Stomach (tissue), 4 donors: ENCODE results near the gene TRIM26.

Source experiments
- CTCF ChIP-seq, 7 experiments: fragments of 450-650 bp in 4 of 7; fragments of 200-600 bp in 3 of 7; sonication (generic) in 3 of 7; IDR thresholded peaks; one replicate each; pipeline ENCODE4 v1.5.1; 2016 to 2019; ENCODE audit warnings: antibody characterized with exemption in 7 of 7, control low read depth in 2 of 7, mild to moderate bottlenecking in 1 of 7
- EP300 ChIP-seq: sonication (generic); formaldehyde crosslinking; IDR thresholded peaks from one replicate; pipeline ENCODE4 v1.6.1; 2017; ENCODE audit warnings: antibody characterized with exemption
- POLR2A ChIP-seq, 4 donors: fragments of 450-650 bp; IDR thresholded peaks; one replicate each; pipeline ENCODE4 v1.6.1; 2016; ENCODE audit warnings: antibody characterized with exemption in 4 of 4, control low read depth in 2 of 4, mild to moderate bottlenecking in 1 of 4, moderate library complexity in 1 of 4
- POLR2AphosphoS5 ChIP-seq, 3 donors: sonication (generic); formaldehyde crosslinking; IDR thresholded peaks; one replicate each; pipeline ENCODE4 v1.6.1; 2016; ENCODE audit warnings: antibody characterized with exemption in 3 of 3

- TF ChIP-seq CTCF (IDR thresholded peaks at IDR 0.05) (no peak), EP300 (no peak), POLR2A (IDR thresholded peaks at IDR 0.05) (no peak), POLR2AphosphoS5 (IDR thresholded peaks at IDR 0.05) (no peak)
Observed at GRCh38 chr6:30211899-30212298, 1.3 kb downstream of the TRIM26 start.
